Stimulated activated CD8-positive, alpha-beta memory T cell treated with anti-CD3 and anti-CD28 coated beads, Interleukin-15, amount 100 ng/mL, for 1 hour (primary cell): ENCODE measurements around the gene SMPD2.
A peak's percentile ranks its signal among the peaks of the same experiment; 100 is the strongest.
"Not testable (repeated sequence)": the region's sequence is repeated elsewhere in the genome, so short reads cannot be mapped to it uniquely, and the experiment has no call there.

Experiments used
- DNase-seq: peaks from one replicate; pipeline ENCODE4 v3.0.0-alpha.2; 2020; ENCODE audit warnings: low read depth

The SMPD2 gene

GRCh38 chr6:109461205-109461604 is 20.7 kb downstream of the SMPD2 start:
- DNase-seq = not testable (repeated sequence)

DNA sequence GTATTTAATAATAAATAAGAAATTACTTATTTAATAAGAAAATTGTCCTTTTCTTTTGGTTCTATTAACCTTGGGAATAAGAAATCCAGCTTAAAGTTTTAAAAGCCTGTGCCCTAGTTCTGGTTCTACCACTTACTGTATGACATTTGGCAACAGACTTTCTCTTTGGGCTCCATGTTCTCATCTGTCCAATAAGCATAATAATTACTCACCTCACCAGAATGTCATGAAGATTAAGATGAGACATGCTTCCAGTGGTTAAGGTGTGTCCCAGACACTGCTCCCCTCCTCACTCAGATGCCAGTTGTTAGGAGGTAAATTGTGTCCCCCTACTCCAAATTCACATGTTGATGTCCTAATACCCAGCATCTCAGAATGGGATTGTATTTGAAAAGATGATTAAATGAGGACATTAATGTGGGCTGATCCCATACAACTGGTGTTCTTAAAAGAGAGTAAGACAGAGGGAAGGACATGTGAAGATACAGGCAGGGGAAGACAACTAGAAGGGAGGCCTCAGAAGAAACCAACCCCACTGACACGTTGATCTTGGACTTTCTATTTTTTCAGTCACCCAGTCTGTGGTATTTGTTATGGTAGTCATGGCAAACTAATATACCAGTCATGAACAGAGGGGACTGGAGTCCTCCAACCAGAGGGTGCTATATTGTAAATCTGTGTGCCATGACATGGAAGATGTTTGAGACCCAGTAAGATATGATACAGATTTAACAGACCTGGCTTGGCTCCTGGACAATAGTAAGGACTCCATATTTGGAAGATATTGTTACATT is 21.4 kb downstream of the SMPD2 start:
- no peak for DNase-seq

GRCh38 chr6:109465772-109466171 is 25.2 kb downstream of the SMPD2 start:
- no peak for DNase-seq

- DNase-seq = no peak
These were observed 25.8 kb downstream of the SMPD2 start for GRCh38 chr6:109466212-109466923.

DNA sequence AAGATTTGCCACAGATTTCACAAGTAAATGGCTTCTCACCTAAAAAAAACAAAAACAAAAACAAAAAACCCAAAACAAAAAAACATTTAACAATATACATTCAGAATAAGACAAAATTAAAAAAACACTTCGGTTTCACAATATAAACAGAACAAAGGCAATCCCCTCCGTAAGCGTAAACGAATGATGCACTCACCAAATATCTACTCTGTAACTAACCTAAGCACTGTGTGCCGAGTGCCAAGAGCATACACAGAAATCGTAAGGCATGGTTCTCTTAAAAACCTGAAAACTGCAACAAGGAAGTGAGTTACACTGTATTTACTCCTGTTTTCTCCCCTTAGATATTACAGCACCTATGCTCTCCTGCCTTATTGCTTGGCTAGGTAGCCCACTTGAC is 27.2 kb downstream of the SMPD2 start:
- DNase-seq = no peak

DNA sequence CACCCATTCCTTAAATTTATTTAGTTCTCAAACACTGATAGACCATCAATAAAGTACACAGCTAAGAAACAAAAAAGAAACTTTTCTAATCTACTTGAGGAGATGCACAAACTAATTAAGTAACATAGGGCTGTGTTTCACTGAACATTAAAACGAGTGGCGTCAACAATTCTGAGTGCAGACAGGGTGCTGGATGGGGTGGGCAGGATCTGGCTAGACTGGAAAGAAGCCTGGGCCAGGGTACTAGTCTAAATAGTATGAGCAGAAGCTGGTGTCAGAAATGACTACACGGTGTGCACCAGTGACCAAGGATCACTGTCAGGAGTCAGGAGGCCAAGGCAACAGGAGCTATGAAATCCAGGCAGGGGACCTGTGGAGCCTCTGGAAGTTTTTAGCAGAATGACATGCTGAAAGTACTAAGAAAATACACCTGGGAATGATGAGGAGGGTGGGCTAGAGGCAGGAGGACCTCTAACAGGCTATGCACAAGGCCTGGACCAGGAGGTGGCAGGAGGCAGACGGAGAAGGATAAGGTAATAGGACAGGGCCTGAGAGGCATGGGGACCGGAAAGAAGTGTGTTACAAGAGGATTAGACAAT is 29.2 kb downstream of the SMPD2 start:
- no peak for DNase-seq

- no peak for DNase-seq
These were observed 30.7 kb downstream of the SMPD2 start for GRCh38 chr6:109471105-109471810.

GRCh38 chr6:109472132-109472995 is 31.8 kb downstream of the SMPD2 start:
- DNase-seq = no peak

- DNase-seq = no peak
These were observed 32.6 kb downstream of the SMPD2 start for GRCh38 chr6:109473120-109473519.

- no peak for DNase-seq
These were observed 34.5 kb downstream of the SMPD2 start for GRCh38 chr6:109474995-109475394.

GRCh38 chr6:109475625-109476024 is 35.1 kb downstream of the SMPD2 start:
- DNase-seq = no peak

- no peak for DNase-seq
These were observed 36.7 kb downstream of the SMPD2 start for GRCh38 chr6:109477184-109477583.

- no peak for DNase-seq
These were observed 37.2 kb downstream of the SMPD2 start for GRCh38 chr6:109477725-109478124.

DNA sequence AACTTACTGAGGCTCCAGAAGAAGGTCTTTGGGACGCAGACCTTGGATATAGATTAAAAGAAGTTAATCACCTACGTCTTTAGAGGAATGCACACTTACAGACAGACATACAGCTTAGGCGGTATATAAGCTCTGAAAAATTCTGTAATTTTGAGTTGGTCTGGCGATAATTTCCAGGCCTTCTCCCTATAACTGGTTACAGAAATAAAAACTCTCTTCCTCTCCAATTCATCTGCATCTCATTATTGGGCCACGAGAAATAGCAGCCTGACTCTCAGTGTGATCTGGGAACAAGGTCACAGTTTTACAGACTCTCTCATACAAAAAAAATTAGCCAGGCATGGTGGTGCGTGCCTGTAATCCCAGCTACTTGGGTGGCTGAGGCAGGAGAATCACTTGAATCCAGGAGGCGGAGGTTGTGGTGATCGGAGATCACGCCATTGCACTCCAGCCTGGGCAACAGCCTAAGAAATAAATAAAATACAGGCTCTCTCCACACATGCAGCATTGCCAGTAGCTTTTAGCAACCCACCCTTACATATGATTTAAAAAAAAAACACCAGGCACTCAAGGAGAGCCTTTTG is 37.8 kb downstream of the SMPD2 start:
- no peak for DNase-seq

- DNase-seq = no peak
These were observed 38.5 kb downstream of the SMPD2 start for GRCh38 chr6:109478841-109479624.

- no peak for DNase-seq
These were observed 40.5 kb downstream of the SMPD2 start for GRCh38 chr6:109480993-109481480.

- peak; percentile 70 for DNase-seq
These were observed 42.6 kb downstream of the SMPD2 start, which contains the start of gene ZBTB24 for GRCh38 chr6:109482905-109483734. Gene ZBTB24, minus strand, starts transcription at chr6:109483219. Its CDS starts 1,193 bp downstream, at chr6:109482026.

GRCh38 chr6:109483735-109484057 is 43.2 kb downstream of the SMPD2 start:
- no peak for DNase-seq

- DNase-seq = no peak
These were observed 43.6 kb downstream of the SMPD2 start for GRCh38 chr6:109484122-109484521.
